GM12873 (cell line): ENCODE data around the gene SEMA5B.

Experiments used
- TF ChIP-seq, protein P1 (sequence below): IDR thresholded peaks from 2 replicates; pipeline ENCODE4 v1.5.1; 2012; ENCODE audit warnings: low read depth, mild to moderate bottlenecking, moderate library complexity, low read length, control low read depth; ENCODE audit not compliant: insufficient read depth; ENCODE audit errors: missing control alignments

The SEMA5B gene

DNA sequence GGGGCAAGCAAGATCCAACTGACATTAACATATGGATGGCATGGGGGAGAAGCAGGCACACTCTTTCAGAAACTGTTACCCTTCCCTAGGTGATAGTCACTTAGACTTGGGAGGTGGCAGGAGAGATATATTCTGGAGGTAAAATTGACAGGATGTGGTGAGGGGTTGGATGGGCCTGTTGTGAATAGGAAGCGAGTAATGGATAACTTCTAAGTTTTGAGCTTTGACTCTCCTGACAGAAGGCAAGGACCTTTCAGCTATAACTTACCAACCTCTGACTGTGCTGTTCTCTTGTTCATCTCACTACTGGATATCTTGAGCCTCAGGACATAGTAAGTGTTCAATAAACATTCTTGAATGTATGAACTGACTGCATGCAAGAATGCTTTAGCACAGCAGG lies 37.4 kb upstream of the SEMA5B start:
- TF ChIP-seq, protein P1, sequence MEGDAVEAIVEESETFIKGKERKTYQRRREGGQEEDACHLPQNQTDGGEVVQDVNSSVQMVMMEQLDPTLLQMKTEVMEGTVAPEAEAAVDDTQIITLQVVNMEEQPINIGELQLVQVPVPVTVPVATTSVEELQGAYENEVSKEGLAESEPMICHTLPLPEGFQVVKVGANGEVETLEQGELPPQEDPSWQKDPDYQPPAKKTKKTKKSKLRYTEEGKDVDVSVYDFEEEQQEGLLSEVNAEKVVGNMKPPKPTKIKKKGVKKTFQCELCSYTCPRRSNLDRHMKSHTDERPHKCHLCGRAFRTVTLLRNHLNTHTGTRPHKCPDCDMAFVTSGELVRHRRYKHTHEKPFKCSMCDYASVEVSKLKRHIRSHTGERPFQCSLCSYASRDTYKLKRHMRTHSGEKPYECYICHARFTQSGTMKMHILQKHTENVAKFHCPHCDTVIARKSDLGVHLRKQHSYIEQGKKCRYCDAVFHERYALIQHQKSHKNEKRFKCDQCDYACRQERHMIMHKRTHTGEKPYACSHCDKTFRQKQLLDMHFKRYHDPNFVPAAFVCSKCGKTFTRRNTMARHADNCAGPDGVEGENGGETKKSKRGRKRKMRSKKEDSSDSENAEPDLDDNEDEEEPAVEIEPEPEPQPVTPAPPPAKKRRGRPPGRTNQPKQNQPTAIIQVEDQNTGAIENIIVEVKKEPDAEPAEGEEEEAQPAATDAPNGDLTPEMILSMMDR, result no peak

DNA sequence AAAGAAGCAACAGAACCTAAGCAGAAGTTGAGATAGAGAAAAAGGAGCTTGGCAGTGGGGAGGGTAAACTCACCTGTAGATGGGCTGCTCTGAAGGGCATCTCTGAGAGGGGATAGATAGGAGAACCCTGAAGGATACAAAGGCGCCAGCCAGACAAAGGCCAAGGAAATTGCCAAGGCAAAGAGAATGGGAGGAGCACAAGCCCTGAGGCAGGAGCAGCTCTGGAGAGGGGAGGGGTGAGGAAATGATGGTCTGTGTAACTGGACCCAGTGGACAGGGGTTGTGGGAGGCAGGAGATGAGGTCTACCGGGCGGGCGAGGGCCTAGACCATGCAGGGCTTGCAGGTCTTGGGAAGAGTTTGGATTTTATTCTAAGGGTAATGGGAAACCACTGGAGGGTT lies 36.9 kb upstream of the SEMA5B start:
- TF ChIP-seq, protein P1, result no peak

DNA sequence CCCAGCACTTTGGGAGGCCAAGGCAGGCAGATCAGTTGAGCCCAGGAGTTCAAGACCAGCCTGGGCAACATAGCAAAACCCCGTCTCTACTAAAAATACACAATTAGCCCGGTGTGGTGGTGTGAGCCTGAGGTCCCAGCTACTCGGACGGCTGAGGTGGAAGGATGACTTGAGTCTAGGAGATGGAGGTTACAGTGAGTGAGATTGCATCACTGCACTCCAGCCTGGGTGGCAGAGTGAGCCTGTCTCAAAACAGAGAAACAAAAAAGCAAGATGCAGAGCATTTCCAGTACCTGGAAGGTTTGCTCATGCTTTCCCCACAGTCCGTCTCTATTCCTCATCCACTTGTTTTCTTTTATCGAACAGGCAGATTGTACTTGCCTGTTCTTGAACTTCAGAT lies 35.5 kb upstream of the SEMA5B start:
- TF ChIP-seq, protein P1, result no peak

DNA sequence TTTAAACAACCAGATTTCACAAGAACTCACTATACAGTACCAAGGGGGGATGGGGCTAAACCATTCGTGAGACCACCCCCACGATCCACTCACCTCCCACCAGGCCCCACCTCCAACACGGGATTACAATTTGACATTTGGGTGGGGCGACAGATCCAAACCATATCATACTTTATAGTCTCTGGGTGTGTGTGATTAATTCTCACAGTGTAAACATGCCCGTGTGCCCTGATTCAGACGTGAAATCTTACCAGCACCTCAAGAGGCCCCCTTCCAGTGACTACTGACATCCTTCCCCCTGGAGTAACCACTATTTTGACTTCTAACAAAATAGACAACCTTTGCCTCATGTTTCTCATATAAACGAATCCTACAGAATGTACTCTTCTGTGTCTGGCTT lies 34.3 kb upstream of the SEMA5B start:
- TF ChIP-seq, protein P1, result no peak

DNA sequence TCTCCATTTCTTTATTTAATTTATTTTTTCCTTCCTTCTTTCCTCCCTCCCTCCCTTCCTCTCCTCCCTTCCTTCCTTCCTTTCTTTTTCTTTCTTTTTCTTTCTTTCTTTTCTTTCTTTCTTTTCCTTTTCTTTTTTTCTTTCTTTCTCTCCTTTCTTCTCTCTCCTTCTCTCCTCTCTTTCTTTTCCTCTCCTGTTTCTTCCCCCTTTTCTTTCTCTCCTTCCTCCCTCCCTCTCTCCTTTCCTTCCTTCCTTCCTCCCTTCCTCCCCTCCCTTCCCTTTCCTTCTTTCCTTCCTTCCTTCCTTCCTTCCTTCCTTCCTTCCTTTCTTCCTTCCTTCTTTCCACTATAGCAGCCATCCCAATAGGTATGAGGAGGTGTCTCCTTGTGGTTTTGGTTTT lies 32.5 kb upstream of the SEMA5B start:
- TF ChIP-seq, protein P1, result no peak

DNA sequence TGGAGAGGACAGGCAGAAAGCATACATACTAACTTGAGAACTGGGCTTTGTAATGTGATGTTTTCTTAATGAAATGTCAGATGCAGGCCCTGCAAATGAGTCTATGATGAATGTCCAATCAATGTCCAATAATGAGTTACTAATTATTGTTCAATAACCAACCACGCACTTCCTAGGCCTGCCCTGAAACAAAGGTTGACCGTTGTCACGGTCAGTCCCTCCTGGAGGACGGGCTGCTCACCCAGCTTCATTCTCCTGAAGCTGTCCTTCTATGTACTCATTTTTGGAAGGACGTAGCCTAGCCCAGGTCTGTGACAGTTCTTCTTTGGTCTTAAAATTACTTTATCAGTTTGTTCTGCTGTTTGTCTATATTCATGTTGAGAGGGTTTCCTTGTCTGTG lies 30.9 kb upstream of the SEMA5B start:
- TF ChIP-seq, protein P1, result no peak

DNA sequence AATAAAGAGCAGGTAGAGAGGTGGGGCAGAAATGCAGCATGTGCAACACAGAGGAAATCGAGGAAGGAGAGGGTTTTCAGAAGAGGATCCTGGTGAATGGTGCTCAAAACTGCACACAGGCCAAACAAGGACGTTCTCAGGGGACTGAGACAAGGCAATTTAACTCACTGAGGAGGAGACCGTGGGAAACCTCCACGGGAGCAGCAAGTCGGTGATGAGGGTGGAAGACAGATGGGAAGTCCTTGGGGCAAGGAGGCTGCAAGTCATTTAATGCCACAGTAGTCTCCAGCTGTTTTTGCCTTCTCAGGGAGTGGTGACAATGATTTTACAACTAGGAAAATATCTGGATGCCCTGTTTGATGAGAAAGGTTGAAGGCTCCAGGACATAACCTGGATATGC lies 27.8 kb upstream of the SEMA5B start:
- TF ChIP-seq, protein P1, result no peak
